ENCODE data around the gene CREB3L2. TPM values are rescaled to one million over a fixed set of nuclear protein-coding genes. Genes with fewer than 3 reads are reported as not detected.
A peak's percentile ranks its signal among the peaks of the same experiment; 100 is the strongest.

CREB3L2 gene
- total and polyA plus RNA-seq, 2 of the 13 experiments (the other 11 are each of a cell fraction or from before 2014, with no cell fraction given) = 22.1 to 41.1 TPM

DNA sequence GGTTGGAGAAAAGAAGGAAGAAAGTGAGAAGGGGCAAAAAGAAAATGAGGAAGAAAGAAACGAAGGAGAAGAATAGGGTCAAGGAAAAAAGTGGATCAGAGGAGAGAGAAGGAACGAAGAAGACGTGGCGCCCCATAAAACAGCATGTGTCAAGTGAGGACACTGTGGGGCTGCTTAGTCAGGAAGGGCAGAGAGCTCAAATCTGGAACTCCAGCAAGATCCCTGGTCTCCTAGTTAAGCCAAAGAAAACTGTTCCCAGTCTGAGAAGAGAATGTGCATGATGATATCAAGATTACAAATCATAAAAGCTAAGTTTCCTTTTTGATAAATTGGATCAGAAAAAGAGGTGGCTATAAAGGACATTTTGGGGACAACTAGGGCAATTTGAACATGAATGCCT lies 33.0 kb downstream of the CREB3L2 start:
- no peak for DNase-seq (ENCODE audit: low spot score)
- POLR2A ChIA-PET = interaction anchor here (2.3 kb wide), 1 partner anchor 20 kb away, joined by 19 read pairs; no protein-coding TSS in a partner anchor
- Histone ChIP-seq H4K20me1 (ENCODE audit: insufficient read depth, low read length) (peaks cover 8% of the 10 kb centered on the region), H3K4me3 (replicated peaks in 1 of 3; ENCODE audit: insufficient read depth in 1 of 3, low read depth in 2 of 3, low read length in 3 of 3) (no peak overlapping the region), H2AFZ (ENCODE audit: low read length) (no peak overlapping the region), H3K27me3 (ENCODE audit: control insufficient read depth in 1 of 2, insufficient read depth in 2 of 2, low read length in 2 of 2) (no peaks in the 10 kb centered on the region), H3K9ac (ENCODE audit: insufficient read depth, low read depth, low read length) (no peak overlapping the region), H3K36me3 (replicated peaks in 1 of 2; ENCODE audit: control insufficient read depth in 1 of 2, insufficient read depth in 2 of 2, low read length in 2 of 2) (peaks cover 0 to 3% of the 10 kb centered on the region in 2 experiments; a peak in 3 of 5 replicates), H3K4me2 (ENCODE audit: low read depth, low read length) (no peak overlapping the region), H3K79me2 (ENCODE audit: insufficient read depth, low read length) (peaks cover 97% of the 10 kb centered on the region), H3K9me3 (ENCODE audit: low read length) (no peaks in the 10 kb centered on the region), H3K4me1 (ENCODE audit: insufficient read depth, low read length) (peaks cover 100% of the 10 kb centered on the region), H3K27ac (ENCODE audit: extremely low read length, insufficient read depth, low read length) (peak overlapping the region; percentile 57)
- no TSS peak for BruUV-seq (replicated peaks)
- TF ChIP-seq BORCS8-MEF2B (CRISPR knock-in tag; IDR thresholded peaks at IDR 0.05) = no peak
- TF ChIP-seq BCLAF1 (IDR thresholded peaks at IDR 0.05) = no peak
- TF ChIP-seq TFAP4 (IDR thresholded peaks at IDR 0.05; ENCODE audit: borderline replicate concordance, low read depth) = no peak
- no peak for TF ChIP-seq NRL (CRISPR knock-in tag; IDR thresholded peaks at IDR 0.05; ENCODE audit: borderline replicate concordance)
- no peak for TF ChIP-seq PCBP1 (IDR thresholded peaks at IDR 0.05; ENCODE audit: borderline replicate concordance, low read depth, low read length)
- no peak for TF ChIP-seq POGZ (CRISPR knock-in tag; IDR thresholded peaks at IDR 0.05)
- TF ChIP-seq ZNF382 (CRISPR knock-in tag; IDR thresholded peaks at IDR 0.05; ENCODE audit: borderline replicate concordance) = no peak
- no peak for TF ChIP-seq HES4 (CRISPR knock-in tag; IDR thresholded peaks at IDR 0.05; ENCODE audit: borderline replicate concordance)
- TF ChIP-seq, protein P1, sequence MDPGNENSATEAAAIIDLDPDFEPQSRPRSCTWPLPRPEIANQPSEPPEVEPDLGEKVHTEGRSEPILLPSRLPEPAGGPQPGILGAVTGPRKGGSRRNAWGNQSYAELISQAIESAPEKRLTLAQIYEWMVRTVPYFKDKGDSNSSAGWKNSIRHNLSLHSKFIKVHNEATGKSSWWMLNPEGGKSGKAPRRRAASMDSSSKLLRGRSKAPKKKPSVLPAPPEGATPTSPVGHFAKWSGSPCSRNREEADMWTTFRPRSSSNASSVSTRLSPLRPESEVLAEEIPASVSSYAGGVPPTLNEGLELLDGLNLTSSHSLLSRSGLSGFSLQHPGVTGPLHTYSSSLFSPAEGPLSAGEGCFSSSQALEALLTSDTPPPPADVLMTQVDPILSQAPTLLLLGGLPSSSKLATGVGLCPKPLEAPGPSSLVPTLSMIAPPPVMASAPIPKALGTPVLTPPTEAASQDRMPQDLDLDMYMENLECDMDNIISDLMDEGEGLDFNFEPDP (CRISPR knock-in tag; conservative IDR thresholded peaks at IDR 0.05) = no peak
- CTCF ChIA-PET (ENCODE audit: low intra/inter-chr PET ratio, low total read pairs) = no interaction called here
- FAIRE-seq = no peak
- in situ Hi-C loops (cut with HindIII; ENCODE audit: extremely low pct_ligation_motif_present, low pct_unique_long_range_greater_than_20kb) (no loop called here), intact Hi-C loops (cut with micrococcal nuclease; ENCODE audit: unreplicated experiment) (no loop called here)
- no peak for ATAC-seq
- 96% methylated on average over 4 of the region's 4 CpGs for WGBS (ENCODE audit: low lambda C conversion rate)
